H1 (cell line): ENCODE measurements around the gene DCXR. TPM values are rescaled to one million over a fixed set of nuclear protein-coding genes. Genes with fewer than 3 reads are reported as not detected.

Source experiments
- CTCF ChIA-PET: fragments of 300-600 bp; sonication (Branson Sonifier 250); formaldehyde crosslinking; loops from one replicate; lab custom pipeline; 2021; ENCODE audit not compliant: partially characterized antibody; lab: Charles Lee
- POLR2A ChIA-PET: fragments of 300-600 bp; sonication (Branson Sonifier 250); formaldehyde crosslinking; loops from one replicate; lab custom pipeline; 2021; ENCODE audit warnings: inconsistent platforms; ENCODE audit not compliant: partially characterized antibody; lab: Charles Lee
- DNase-seq, 2 experiments: peaks; one replicate each; pipeline versions ENCODE4 v3.0.0 to v3.0.0-alpha.2; 2010 to 2022; ENCODE audit warnings: low spot score in 2 of 2, low read depth in 1 of 2, mixed read lengths in 1 of 2
- FAIRE-seq: peaks from 2 replicates; lab custom pipeline; 2011; peaks lifted over from hg19 to GRCh38; lab: Jason Lieb, UNC
- H2AFZ ChIP-seq: 2 replicates; pipeline ENCODE4 v1.8.1; 2012; ENCODE audit warnings: low read length, inconsistent platforms
- H2AK5ac ChIP-seq: 2 replicates; pipeline ENCODE4 v1.6.1; 2013; ENCODE audit warnings: low read depth, low read length
- H2BK120ac ChIP-seq: replicated peaks from 2 replicates; pipeline ENCODE3; 2013; ENCODE audit warnings: low read depth, low read length, inconsistent platforms
- H2BK12ac ChIP-seq: 2 replicates; pipeline ENCODE4 v1.6.1; 2013; ENCODE audit warnings: low read depth, low read length
- H2BK15ac ChIP-seq: 2 replicates; pipeline ENCODE4 v1.6.1; 2013; ENCODE audit warnings: low read length
- H2BK20ac ChIP-seq: 2 replicates; pipeline ENCODE4 v1.6.1; 2013; ENCODE audit warnings: low read length
- H2BK5ac ChIP-seq: 2 replicates; pipeline ENCODE4 v1.6.1; 2013; ENCODE audit warnings: low read depth, low read length
- H3K14ac ChIP-seq: 2 replicates; pipeline ENCODE4 v1.6.1; 2013; ENCODE audit warnings: inconsistent platforms; ENCODE audit not compliant: insufficient read length
- H3K18ac ChIP-seq: 2 replicates; pipeline ENCODE4 v1.6.1; 2013; ENCODE audit warnings: low read length; ENCODE audit errors: extremely low read depth
- H3K23ac ChIP-seq: 2 replicates; pipeline ENCODE4 v1.6.1; 2013; ENCODE audit warnings: inconsistent platforms; ENCODE audit not compliant: insufficient read length
- H3K23me2 ChIP-seq: 2 replicates; pipeline ENCODE4 v1.6.1; 2013; ENCODE audit warnings: low read depth, low read length
- H3K27ac ChIP-seq: 2 replicates; pipeline ENCODE4 v1.6.1; 2011; ENCODE audit warnings: low read depth, low read length, inconsistent platforms
- H3K27me3 ChIP-seq, 4 experiments: replicated peaks in 1 of 4; 1 replicate in 1 of 4; 2 replicates in 3 of 4; pipeline versions ENCODE4 v1.6.1 to v1.8.1; 2011 to 2013; ENCODE audit warnings: low read length in 3 of 4, mild to moderate bottlenecking in 3 of 4, inconsistent platforms in 2 of 4, mixed read lengths in 2 of 4, moderate library complexity in 1 of 4; ENCODE audit not compliant: control insufficient read depth in 3 of 4, insufficient read depth in 3 of 4; ENCODE audit errors: extremely low read depth in 1 of 4
- H3K36me3 ChIP-seq, 4 experiments: 2 replicates each; pipeline versions ENCODE4 v1.6.1 to v1.8.1; 2011 to 2013; ENCODE audit warnings: mild to moderate bottlenecking in 4 of 4, low read length in 3 of 4, moderate library complexity in 2 of 4, control low read depth in 1 of 4, inconsistent platforms in 1 of 4; ENCODE audit not compliant: insufficient read depth in 4 of 4, control insufficient read depth in 2 of 4
- H3K4ac ChIP-seq: replicated peaks from 2 replicates; pipeline ENCODE3; 2013; ENCODE audit warnings: low read length, low read depth, mixed read lengths, inconsistent platforms; ENCODE audit not compliant: insufficient read length
- H3K4me1 ChIP-seq, 4 experiments: replicated peaks in 1 of 4; 1 replicate in 1 of 4; 2 replicates in 3 of 4; pipeline versions ENCODE4 v1.6.1 to v1.8.1; 2011 to 2013; ENCODE audit warnings: low read length in 3 of 4, inconsistent platforms in 2 of 4, mixed read lengths in 1 of 4; ENCODE audit not compliant: insufficient read depth in 4 of 4, control insufficient read depth in 3 of 4
- H3K4me2 ChIP-seq, 2 experiments: 2 replicates each; pipeline versions ENCODE4 v1.6.1 to v1.8.1; 2011 to 2013; ENCODE audit warnings: low read depth in 2 of 2, low read length in 2 of 2, control low read depth in 1 of 2, inconsistent platforms in 1 of 2, mild to moderate bottlenecking in 1 of 2; ENCODE audit not compliant: insufficient read depth in 1 of 2
- H3K4me3 ChIP-seq, 4 experiments: fragments of 200-600, 300-600 bp in 1 of 4; sonication (generic), shearing (Covaris generic), sonication (Bioruptor Twin) in 1 of 4; 2 replicates each; pipeline versions ENCODE4 v1.5.1 to v1.8.1; 2011 to 2016; ENCODE audit warnings: low read length in 4 of 4, low read depth in 3 of 4, control low read depth in 2 of 4, inconsistent platforms in 2 of 4, mild to moderate bottlenecking in 2 of 4, mixed read lengths in 1 of 4, moderate library complexity in 1 of 4; ENCODE audit not compliant: insufficient read depth in 2 of 4; ENCODE audit errors: extremely low read depth in 1 of 4
- H3K56ac ChIP-seq: replicated peaks from 2 replicates; pipeline ENCODE3; 2013; ENCODE audit warnings: low read depth, mild to moderate bottlenecking, mixed read lengths, low read length, inconsistent platforms; ENCODE audit not compliant: insufficient read length
- H3K79me1 ChIP-seq: 2 replicates; pipeline ENCODE4 v1.6.1; 2013; ENCODE audit warnings: low read depth, low read length, control low read depth
- H3K79me2 ChIP-seq, 2 experiments: 2 replicates each; pipeline versions ENCODE4 v1.6.1 to v1.8.1; 2012 to 2013; ENCODE audit warnings: low read length in 2 of 2, mild to moderate bottlenecking in 2 of 2, inconsistent platforms in 1 of 2; ENCODE audit not compliant: insufficient read depth in 2 of 2, control insufficient read depth in 1 of 2
- H3K9ac ChIP-seq, 4 experiments: replicated peaks in 1 of 4; 1 replicate in 1 of 4; 2 replicates in 3 of 4; pipeline versions ENCODE4 v1.6.1 to v1.8.1; 2011 to 2013; ENCODE audit warnings: low read depth in 3 of 4, low read length in 3 of 4, control low read depth in 2 of 4, mild to moderate bottlenecking in 2 of 4, moderate library complexity in 2 of 4, inconsistent platforms in 1 of 4; ENCODE audit errors: extremely low read depth in 1 of 4
- H3K9me3 ChIP-seq, 2 experiments: 2 replicates each; pipeline versions ENCODE4 v1.6.1 to v1.8.1; 2012 to 2013; ENCODE audit warnings: mild to moderate bottlenecking in 2 of 2, moderate library complexity in 2 of 2, control low read depth in 1 of 2, inconsistent platforms in 1 of 2, low read depth in 1 of 2, low read length in 1 of 2, mixed read lengths in 1 of 2; ENCODE audit not compliant: insufficient read depth in 2 of 2
- H4K20me1 ChIP-seq, 2 experiments: replicated peaks in 1 of 2; 2 replicates each; pipeline versions ENCODE3 to v1.8.1; 2011 to 2013; ENCODE audit warnings: inconsistent platforms in 2 of 2, low read length in 2 of 2, mild to moderate bottlenecking in 1 of 2; ENCODE audit not compliant: insufficient read depth in 2 of 2, control insufficient read depth in 1 of 2
- H4K5ac ChIP-seq: 2 replicates; pipeline ENCODE4 v1.6.1; 2013; ENCODE audit warnings: low read length, low read depth, mixed read lengths, inconsistent platforms; ENCODE audit not compliant: insufficient read length
- H4K8ac ChIP-seq: 2 replicates; pipeline ENCODE4 v1.8.0; 2013; ENCODE audit warnings: mild to moderate bottlenecking, moderate library complexity, low read length, inconsistent platforms; ENCODE audit not compliant: insufficient read depth; ENCODE audit errors: extremely low read depth
- H4K91ac ChIP-seq: replicated peaks from 2 replicates; pipeline ENCODE3; 2013; ENCODE audit warnings: low read length, mixed read lengths, inconsistent platforms; ENCODE audit not compliant: insufficient read length
- BRCA1 ChIP-seq: IDR thresholded peaks from 2 replicates; pipeline ENCODE4 v1.6.1; 2012; ENCODE audit warnings: low read depth, low read length, improper control_type of control experiment
- CEBPB ChIP-seq: IDR thresholded peaks from 2 replicates; pipeline ENCODE4 v1.6.1; 2012; ENCODE audit warnings: low read depth, low read length
- CHD2 ChIP-seq: IDR thresholded peaks from 2 replicates; pipeline ENCODE4 v1.6.1; 2012; ENCODE audit warnings: low read length, improper control_type of control experiment
- GTF2F1 ChIP-seq: IDR thresholded peaks from 2 replicates; pipeline ENCODE4 v1.6.1; 2012; ENCODE audit warnings: low read depth, low read length, improper control_type of control experiment, borderline replicate concordance
- HDAC6 ChIP-seq: IDR thresholded peaks from one replicate; pipeline ENCODE4 v1.7.1; 2012; ENCODE audit warnings: low read depth, mild to moderate bottlenecking, inconsistent platforms, low read length, moderate library complexity
- JUND ChIP-seq: IDR thresholded peaks from 2 replicates; pipeline ENCODE4 v1.6.1; 2011; ENCODE audit warnings: mild to moderate bottlenecking, improper control_type of control experiment, low read length
- KDM5A ChIP-seq: fragments of 200-600 bp; IDR thresholded peaks from 2 replicates; pipeline ENCODE4 v1.7.1; 2012; ENCODE audit warnings: mild to moderate bottlenecking, low read length, inconsistent platforms, mixed read lengths
- MAFK ChIP-seq: IDR thresholded peaks from 2 replicates; pipeline ENCODE4 v1.6.1; 2012; ENCODE audit warnings: low read depth, mild to moderate bottlenecking, improper control_type of control experiment, low read length
- NANOG ChIP-seq: IDR thresholded peaks from 2 replicates; pipeline ENCODE4 v1.6.1; 2011; ENCODE audit warnings: low read length, low read depth, mild to moderate bottlenecking, inconsistent platforms; ENCODE audit not compliant: insufficient read depth, poor library complexity, severe bottlenecking
- RXRA ChIP-seq: IDR thresholded peaks from 2 replicates; pipeline ENCODE4 v1.6.1; 2011; ENCODE audit warnings: low read depth, mild to moderate bottlenecking, low read length, moderate library complexity; ENCODE audit not compliant: insufficient read depth
- SIRT6 ChIP-seq: IDR thresholded peaks from one replicate; pipeline ENCODE4 v1.7.1; 2012; ENCODE audit warnings: low read length, inconsistent platforms
- SIX5 ChIP-seq: IDR thresholded peaks from 2 replicates; pipeline ENCODE4 v1.6.1; 2011; ENCODE audit warnings: mild to moderate bottlenecking, low read depth, low read length
- TCF12 ChIP-seq: IDR thresholded peaks from 2 replicates; pipeline ENCODE4 v1.6.1; 2011; ENCODE audit warnings: low read depth, mild to moderate bottlenecking, low read length
- YY1 ChIP-seq: IDR thresholded peaks from 2 replicates; pipeline ENCODE4 v1.6.1; 2011; ENCODE audit warnings: low read depth, mild to moderate bottlenecking, low read length
- WGBS, 2 experiments: shearing (Covaris generic) in 1 of 2; methylation state at CpG; one replicate each; pipeline versions ENCODE4 v1.1.6 to v1.1.7; 2013 to 2015; ENCODE audit warnings: low lambda C conversion rate in 2 of 2, mixed read lengths in 2 of 2, inconsistent platforms in 1 of 2, low coverage in 1 of 2, missing lambda C conversion rate in 1 of 2; ENCODE audit not compliant: insufficient replicate concordance in 2 of 2, insufficient coverage in 1 of 2, insufficient read length in 1 of 2; ENCODE audit errors: extremely low coverage in 1 of 2, missing lambda C conversion rate in 1 of 2; 5-methylcytosine and 5-hydroxymethylcytosine counted together
- polyA plus RNA-seq, 7 experiments: library from polyadenylated mRNA; depleted of rRNA in 3 of 7; stranded (reverse) in 5 of 7; unstranded in 2 of 7; fragments of >200 nt in 5 of 7; fragments of 200-250 nt in 2 of 7; gene quantifications; 1 replicate in 5 of 7; 2 replicates in 1 of 7; 4 replicates in 1 of 7; pipeline versions ENCODE4 v1.2.1 to v1.2.3, GENCODE V29; 2011 to 2013; ENCODE audit warnings: missing spikeins in 2 of 7, mixed read lengths in 2 of 7
- total RNA-seq: library from RNA; stranded (reverse); fragmentation: NEBNext Ultra II Directional; extraction: Animal tissue kit (Norgen Biotek cat#: 25700); gene quantifications from 2 replicates; pipeline ENCODE4 v1.2.1, GENCODE V29; 2021
- TF ChIP-seq, protein P1 (sequence below): IDR thresholded peaks from 2 replicates; pipeline ENCODE4 v1.6.1; 2012; ENCODE audit warnings: inconsistent platforms

DCXR gene
- total and polyA plus RNA-seq, 2 of the 8 experiments (the other 6 are each of a cell fraction or from before 2014, with no cell fraction given), result 96.3 to 212 TPM

DNA sequence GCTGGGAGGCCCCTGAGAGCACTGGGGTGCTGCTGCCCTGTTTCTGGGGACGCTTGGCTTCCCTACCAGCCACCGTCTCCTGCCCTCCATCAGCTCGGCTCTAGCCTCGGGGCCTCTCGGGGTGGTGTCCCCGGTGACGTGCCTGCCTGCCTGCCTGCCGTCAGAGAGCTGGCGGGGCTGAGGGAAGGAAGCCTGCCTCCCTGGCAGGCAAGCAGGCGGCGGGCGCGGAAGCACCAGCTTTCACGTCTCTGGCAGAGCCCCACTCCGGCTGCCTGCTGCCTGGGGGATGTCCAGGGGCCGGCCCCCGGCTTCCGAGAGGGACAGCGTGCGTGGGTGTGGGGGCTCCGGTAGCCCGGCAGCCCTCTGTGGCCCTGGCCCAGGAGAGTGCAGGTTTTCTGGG, 24.2 kb downstream of the DCXR start:
- Histone ChIP-seq H3K4me2 (no peak overlapping the region), H2BK15ac (no peak overlapping the region), H3K14ac (no peak overlapping the region), H3K23me2 (no peaks in the 10 kb centered on the region), H2AK5ac (no peak overlapping the region), H3K18ac (no peak overlapping the region), H2AFZ (no peak overlapping the region), H4K20me1 (peaks cover 3 to 8% of the 10 kb centered on the region in 2 experiments), H3K9ac (no peak overlapping the region), H3K36me3 (no peaks in the 10 kb centered on the region; a peak in 2 of 8 replicates), H2BK20ac (no peak overlapping the region), H3K4me1 (no peaks in the 10 kb centered on the region; a peak in 1 of 7 replicates), H4K8ac (no peak overlapping the region; the same call in 1 of the 2 replicates), H3K27ac (no peak overlapping the region), H2BK120ac (no peak overlapping the region), H3K27me3 (no peaks in the 10 kb centered on the region), H3K56ac (no peak overlapping the region), H3K79me2 (no peaks in the 10 kb centered on the region), H2BK12ac (no peak overlapping the region), H3K4me3 (no peak overlapping the region), H2BK5ac (no peak overlapping the region), H3K79me1 (no peaks in the 10 kb centered on the region; the same call in 1 of the 2 replicates), H4K91ac (no peak overlapping the region), H4K5ac (no peak overlapping the region), H3K4ac (no peak overlapping the region), H3K9me3 (no peaks in the 10 kb centered on the region), H3K23ac (no peak overlapping the region)
- DNase-seq, result no peak
- no peak for FAIRE-seq
- 96% methylated on average over 22 of the region's 22 CpGs; no CpG with 5 or more reads in 1 of the 2 experiments for WGBS, 2 experiments
- ChIA-PET CTCF (interaction anchor here (0.9 to 1.8 kb wide), 4 partner anchors 9 to 54 kb away, joined by 3 to 7 read pairs (median 6); no protein-coding TSS in a partner anchor), POLR2A (interaction anchor here (0.8 to 1.7 kb wide), 4 partner anchors 9 to 308 kb away, joined by 3 to 4 read pairs (median 4); partner anchors contain the start of gene CENPX)
- TF ChIP-seq, protein P1, sequence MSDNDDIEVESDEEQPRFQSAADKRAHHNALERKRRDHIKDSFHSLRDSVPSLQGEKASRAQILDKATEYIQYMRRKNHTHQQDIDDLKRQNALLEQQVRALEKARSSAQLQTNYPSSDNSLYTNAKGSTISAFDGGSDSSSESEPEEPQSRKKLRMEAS, result no peak
- TF ChIP-seq RXRA (no peak), HDAC6 (no peak), KDM5A (no peak), GTF2F1 (no peak), SIX5 (no peak), CHD2 (no peak), NANOG (no peak), TCF12 (no peak), SIRT6 (no peak), CEBPB (no peak), MAFK (no peak), YY1 (no peak), JUND (no peak), BRCA1 (no peak)
